ENCODE data around the gene ZC3H4. TPM values are rescaled to one million over a fixed set of nuclear protein-coding genes. Genes with fewer than 3 reads are reported as not detected.
"Not testable (repeated sequence)": the region's sequence is repeated elsewhere in the genome, so short reads cannot be mapped to it uniquely, and the experiment has no call there.

ZC3H4 gene
- total RNA-seq, 2 experiments from 2014 or later: 84.3 to 86.0 TPM

GRCh38 chr19:47082493-47082892 lies 31.1 kb downstream of the ZC3H4 start:
- no peak for ATAC-seq (ENCODE audit: low read depth)
- Mint-ChIP-seq H3K27me3 (no peaks in the 10 kb centered on the region), H3K9me3 (no peaks in the 10 kb centered on the region), H3K4me1 (peaks cover 5% of the 10 kb centered on the region), H3K4me3 (no peak overlapping the region), H3K27ac (no peak overlapping the region), H3K36me3 (peaks cover 26% of the 10 kb centered on the region)
- DNase-seq: no peak
- POLR2A ChIA-PET: interaction anchor here (1.1 kb wide), 1 partner anchor 31 kb away, joined by 7 read pairs; the partner anchor contains the start of gene ZC3H4

- H3K27ac Mint-ChIP-seq: no peak overlapping the region
Observed at GRCh38 chr19:47081095-47081494, 32.5 kb downstream of the ZC3H4 start.

GRCh38 chr19:47078351-47078750 lies 35.2 kb downstream of the ZC3H4 start:
- peaks cover 22% of the 10 kb centered on the region for H3K36me3 Mint-ChIP-seq
- peaks cover 13% of the 10 kb centered on the region for H3K4me1 Mint-ChIP-seq
- POLR2A ChIA-PET: interaction anchor here (3.8 kb wide), 1 partner anchor 34 kb away, joined by 37 read pairs; the partner anchor contains the start of gene ZC3H4

More at GRCh38 chr19:47081095-47081494, 32.5 kb downstream of the ZC3H4 start:
- Mint-ChIP-seq H3K36me3 (peaks cover 27% of the 10 kb centered on the region), H3K27me3 (no peaks in the 10 kb centered on the region), H3K4me3 (no peak overlapping the region), H3K9me3 (no peaks in the 10 kb centered on the region), H3K4me1 (peaks cover 6% of the 10 kb centered on the region)
- ATAC-seq (ENCODE audit: low read depth) (no peak), DNase-seq (no peak)
- POLR2A ChIA-PET: interaction anchor here (0.6 to 3.8 kb wide), 6 partner anchors 11 to 163 kb away, joined by 3 to 37 read pairs (median 6); partner anchors contain the start of gene ZC3H4

GRCh38 chr19:47075941-47076340 lies 37.6 kb downstream of the ZC3H4 start:
- DNase-seq (no peak), ATAC-seq (ENCODE audit: low read depth) (no peak)
- Mint-ChIP-seq H3K4me3 (no peak overlapping the region), H3K9me3 (no peaks in the 10 kb centered on the region), H3K27me3 (no peaks in the 10 kb centered on the region), H3K36me3 (peaks cover 21% of the 10 kb centered on the region), H3K27ac (no peak overlapping the region), H3K4me1 (peaks cover 14% of the 10 kb centered on the region)
- POLR2A ChIA-PET: no interaction called here

More at GRCh38 chr19:47078351-47078750, 35.2 kb downstream of the ZC3H4 start:
- H3K27me3 Mint-ChIP-seq; DNase-seq; H3K4me3 Mint-ChIP-seq; ATAC-seq (ENCODE audit: low read depth); H3K9me3 Mint-ChIP-seq; H3K27ac Mint-ChIP-seq: not testable (repeated sequence)

GRCh38 chr19:47075179-47075810 lies 38.3 kb downstream of the ZC3H4 start:
- H3K36me3 Mint-ChIP-seq: peaks cover 22% of the 10 kb centered on the region
- H3K9me3 Mint-ChIP-seq: no peaks in the 10 kb centered on the region
- no peak for ATAC-seq (ENCODE audit: low read depth)
- H3K27me3 Mint-ChIP-seq: no peaks in the 10 kb centered on the region
- peak overlapping the region; percentile 12 for H3K27ac Mint-ChIP-seq
- no peak overlapping the region for H3K4me3 Mint-ChIP-seq
- POLR2A ChIA-PET: interaction anchor here (0.6 kb wide), 1 partner anchor 63 kb away, joined by 7 read pairs; no protein-coding TSS in a partner anchor
- H3K4me1 Mint-ChIP-seq: peaks cover 12% of the 10 kb centered on the region
- no peak for DNase-seq

- peaks cover 12% of the 10 kb centered on the region for H3K4me1 Mint-ChIP-seq
- H3K4me3 Mint-ChIP-seq: no peak overlapping the region
- ATAC-seq (ENCODE audit: low read depth) (no peak), DNase-seq (no peak)
- H3K9me3 Mint-ChIP-seq: no peaks in the 10 kb centered on the region
- H3K27ac Mint-ChIP-seq: no peak overlapping the region
- POLR2A ChIA-PET: interaction anchor here (0.6 kb wide), 1 partner anchor 63 kb away, joined by 7 read pairs; no protein-coding TSS in a partner anchor
- peaks cover 24% of the 10 kb centered on the region for H3K36me3 Mint-ChIP-seq
- H3K27me3 Mint-ChIP-seq: no peaks in the 10 kb centered on the region
Observed at GRCh38 chr19:47074621-47075020, 39.0 kb downstream of the ZC3H4 start.

GRCh38 chr19:47073574-47073973 lies 40.0 kb downstream of the ZC3H4 start:
- H3K4me1 Mint-ChIP-seq: peaks cover 10% of the 10 kb centered on the region
- no peaks in the 10 kb centered on the region for H3K9me3 Mint-ChIP-seq
- H3K4me3 Mint-ChIP-seq: no peak overlapping the region
- no peak overlapping the region for H3K27ac Mint-ChIP-seq
- no peak for ATAC-seq (ENCODE audit: low read depth)
- H3K36me3 Mint-ChIP-seq: peaks cover 24% of the 10 kb centered on the region
- no peak for DNase-seq
- POLR2A ChIA-PET: no interaction called here
- no peaks in the 10 kb centered on the region for H3K27me3 Mint-ChIP-seq

GRCh38 chr19:47072323-47072722 lies 41.3 kb downstream of the ZC3H4 start:
- Mint-ChIP-seq H3K4me1 (peaks cover 10% of the 10 kb centered on the region), H3K36me3 (peaks cover 22% of the 10 kb centered on the region), H3K27me3 (no peaks in the 10 kb centered on the region), H3K9me3 (no peaks in the 10 kb centered on the region), H3K4me3 (no peak overlapping the region), H3K27ac (no peak overlapping the region)
- ATAC-seq (ENCODE audit: low read depth): no peak
- no peak for DNase-seq
- POLR2A ChIA-PET: interaction anchor here (1.1 kb wide), 1 partner anchor 41 kb away, joined by 3 read pairs; the partner anchor contains the start of gene ZC3H4

- DNase-seq (no peak), ATAC-seq (ENCODE audit: low read depth) (no peak)
- H3K4me3 Mint-ChIP-seq: no peak overlapping the region
- H3K36me3 Mint-ChIP-seq: peaks cover 21% of the 10 kb centered on the region
- peaks cover 10% of the 10 kb centered on the region for H3K4me1 Mint-ChIP-seq
- no peak overlapping the region for H3K27ac Mint-ChIP-seq
- H3K9me3 Mint-ChIP-seq: no peaks in the 10 kb centered on the region
- POLR2A ChIA-PET: interaction anchor here (1.1 kb wide), 1 partner anchor 42 kb away, joined by 3 read pairs; the partner anchor contains the start of gene ZC3H4
- no peaks in the 10 kb centered on the region for H3K27me3 Mint-ChIP-seq
Observed at GRCh38 chr19:47071731-47072130, 41.8 kb downstream of the ZC3H4 start.

- Mint-ChIP-seq H3K4me3 (no peak overlapping the region), H3K27me3 (no peaks in the 10 kb centered on the region), H3K9me3 (no peaks in the 10 kb centered on the region), H3K36me3 (peaks cover 15% of the 10 kb centered on the region), H3K27ac (no peak overlapping the region), H3K4me1 (peaks cover 8% of the 10 kb centered on the region)
- POLR2A ChIA-PET: no interaction called here
- no peak for DNase-seq
- no peak for ATAC-seq (ENCODE audit: low read depth)
Observed at GRCh38 chr19:47070756-47071155, 42.8 kb downstream of the ZC3H4 start.

GRCh38 chr19:47069795-47070194 lies 43.8 kb downstream of the ZC3H4 start:
- peaks cover 5% of the 10 kb centered on the region for H3K4me1 Mint-ChIP-seq
- DNase-seq (no peak), ATAC-seq (ENCODE audit: low read depth) (no peak)
- H3K36me3 Mint-ChIP-seq: peaks cover 12% of the 10 kb centered on the region
- POLR2A ChIA-PET: no interaction called here
- H3K27me3 Mint-ChIP-seq: no peaks in the 10 kb centered on the region
- H3K9me3 Mint-ChIP-seq: no peaks in the 10 kb centered on the region
- H3K4me3 Mint-ChIP-seq: no peak overlapping the region
- no peak overlapping the region for H3K27ac Mint-ChIP-seq

- H3K36me3 Mint-ChIP-seq: peaks cover 9% of the 10 kb centered on the region
- ATAC-seq (ENCODE audit: low read depth) (no peak), DNase-seq (no peak)
- no peaks in the 10 kb centered on the region for H3K9me3 Mint-ChIP-seq
- H3K27ac Mint-ChIP-seq: peak overlapping the region; percentile 37
- POLR2A ChIA-PET: no interaction called here
- H3K4me1 Mint-ChIP-seq: peaks cover 2% of the 10 kb centered on the region
- H3K27me3 Mint-ChIP-seq: no peaks in the 10 kb centered on the region
- H3K4me3 Mint-ChIP-seq: no peak overlapping the region
Observed at GRCh38 chr19:47068876-47069406, 44.6 kb downstream of the ZC3H4 start.

- ATAC-seq (ENCODE audit: low read depth) (no peak), DNase-seq (no peak)
- Mint-ChIP-seq H3K27ac (no peak overlapping the region), H3K4me3 (no peak overlapping the region), H3K4me1 (peaks cover 2% of the 10 kb centered on the region), H3K36me3 (peaks cover 9% of the 10 kb centered on the region), H3K9me3 (no peaks in the 10 kb centered on the region), H3K27me3 (no peaks in the 10 kb centered on the region)
- POLR2A ChIA-PET: no interaction called here
Observed at GRCh38 chr19:47068246-47068645, 45.3 kb downstream of the ZC3H4 start.
